NCI-H2029 treated with DMSO at 0.1 percent for 48 hours (cell line): ENCODE measurements around the gene BRINP2.

Experiments used
- DNase-seq: peaks from one replicate; lab custom pipeline; 2025; lab: John Stamatoyannopoulos, UW

BRINP2 gene

GRCh38 chr1:177274687-177275211 lies 104.0 kb downstream of the BRINP2 start:
- DNase-seq = peak; percentile 74

GRCh38 chr1:177275736-177276135 lies 105.0 kb downstream of the BRINP2 start:
- no peak for DNase-seq

- DNase-seq = no peak
Measured at GRCh38 chr1:177278626-177279390, 108.0 kb downstream of the BRINP2 start.

GRCh38 chr1:177281901-177282300 lies 111.1 kb downstream of the BRINP2 start:
- DNase-seq = no peak

- no peak for DNase-seq
Measured at GRCh38 chr1:177282976-177283375, 112.2 kb downstream of the BRINP2 start.

- no peak for DNase-seq
Measured at GRCh38 chr1:177283380-177283779, 112.6 kb downstream of the BRINP2 start.

GRCh38 chr1:177286396-177286795 lies 115.6 kb downstream of the BRINP2 start:
- DNase-seq = no peak

GRCh38 chr1:177287270-177287669 lies 116.5 kb downstream of the BRINP2 start:
- no peak for DNase-seq

- DNase-seq = no peak
Measured at GRCh38 chr1:177287994-177288393, 117.2 kb downstream of the BRINP2 start.

- no peak for DNase-seq
Measured at GRCh38 chr1:177289532-177289931, 118.8 kb downstream of the BRINP2 start.

GRCh38 chr1:177300431-177300830 lies 129.7 kb downstream of the BRINP2 start:
- no peak for DNase-seq

GRCh38 chr1:177301425-177302124 lies 130.8 kb downstream of the BRINP2 start:
- no peak for DNase-seq

GRCh38 chr1:177302357-177303044 lies 131.7 kb downstream of the BRINP2 start:
- DNase-seq = no peak

- no peak for DNase-seq
Measured at GRCh38 chr1:177305040-177306018, 134.6 kb downstream of the BRINP2 start.

GRCh38 chr1:177306019-177306415 lies 135.3 kb downstream of the BRINP2 start:
- no peak for DNase-seq

GRCh38 chr1:177306981-177307380 lies 136.2 kb downstream of the BRINP2 start:
- no peak for DNase-seq

GRCh38 chr1:177307771-177308170 lies 137.0 kb downstream of the BRINP2 start:
- no peak for DNase-seq

GRCh38 chr1:177309880-177310279 lies 139.1 kb downstream of the BRINP2 start:
- DNase-seq = no peak

GRCh38 chr1:177310326-177310725 lies 139.6 kb downstream of the BRINP2 start:
- no peak for DNase-seq

GRCh38 chr1:177311111-177311510 lies 140.4 kb downstream of the BRINP2 start:
- no peak for DNase-seq

- DNase-seq = no peak
Measured at GRCh38 chr1:177311586-177311985, 140.8 kb downstream of the BRINP2 start.
